Sciatic nerve (tissue), 2 donors: ENCODE data around the gene OR6B2. TPM values are rescaled to one million over a fixed set of nuclear protein-coding genes. Genes with fewer than 3 reads are reported as not detected.

Experiments
- ATAC-seq: fragments of 200-7000 bp; cut with Tn5 transposase; one replicate; pipeline ENCODE4 v1.9.1; 2020; ENCODE audit warnings: mild to moderate bottlenecking, moderate library complexity
- DNase-seq: peaks from one replicate; pipeline ENCODE4 v3.0.0-alpha.2; 2020; ENCODE audit warnings: low spot score
- intact Hi-C: fragments of 100-400 bp; cut with DNase I; formaldehyde crosslinking; loops from one replicate; pipeline ENCODE4 v1.14.2; 2022
- total RNA-seq: library from RNA; stranded (reverse); fragmentation: NEBNext Ultra II Directional; extraction: Animal tissue kit (Norgen Biotek cat#: 25700); gene quantifications from one replicate; pipeline ENCODE4 v1.2.1, GENCODE V29; 2021
- donor health status: DM: no; HTN: no; CAD: no.
- donor health status: DM: no; HTN: no; CAD: no.

Gene OR6B2
- total RNA-seq, 1 donor from 2014 or later, result 5.1 TPM

DNA sequence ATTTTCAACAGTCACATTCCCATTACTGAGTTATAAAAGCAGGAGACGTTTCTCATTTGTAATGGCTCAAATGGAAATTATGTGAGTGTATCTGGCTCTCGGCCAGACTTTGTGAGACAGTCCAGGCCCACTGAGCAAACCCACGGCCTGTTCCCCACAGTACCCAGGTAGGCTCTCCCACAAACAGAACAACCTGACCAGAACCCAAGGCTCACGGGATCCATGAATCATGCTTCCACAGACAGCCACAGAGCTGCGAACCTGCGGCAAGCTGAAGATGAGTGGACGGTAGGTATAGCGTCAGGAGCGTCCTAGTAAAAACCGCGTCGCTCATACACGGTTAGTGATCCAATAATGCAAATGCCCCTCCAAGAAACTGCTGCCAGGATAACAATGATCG is 39.3 kb downstream of the OR6B2 start:
- ATAC-seq (no peak), DNase-seq (no peak)
- intact Hi-C loops, result no loop called here

DNA sequence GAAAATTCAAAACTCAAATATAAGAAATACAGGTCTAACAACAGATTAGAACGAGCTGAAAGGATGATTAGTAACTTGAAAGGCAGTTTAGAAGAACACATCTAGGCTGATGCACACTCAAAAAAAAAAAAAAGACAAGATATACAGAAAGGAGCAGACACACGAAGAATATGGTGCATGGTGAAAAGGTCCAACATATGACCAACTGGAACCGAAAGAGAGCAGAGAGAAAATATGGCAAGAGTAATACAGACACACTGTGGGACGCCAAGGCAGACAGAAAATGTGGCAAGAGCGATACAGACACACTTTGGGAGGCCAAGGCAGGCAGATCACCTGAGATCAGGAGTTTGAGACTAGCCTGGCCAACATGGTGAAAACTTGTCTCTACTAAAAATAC is 44.9 kb downstream of the OR6B2 start:
- intact Hi-C loops, result no loop called here
- no peak for ATAC-seq
- no peak for DNase-seq

DNA sequence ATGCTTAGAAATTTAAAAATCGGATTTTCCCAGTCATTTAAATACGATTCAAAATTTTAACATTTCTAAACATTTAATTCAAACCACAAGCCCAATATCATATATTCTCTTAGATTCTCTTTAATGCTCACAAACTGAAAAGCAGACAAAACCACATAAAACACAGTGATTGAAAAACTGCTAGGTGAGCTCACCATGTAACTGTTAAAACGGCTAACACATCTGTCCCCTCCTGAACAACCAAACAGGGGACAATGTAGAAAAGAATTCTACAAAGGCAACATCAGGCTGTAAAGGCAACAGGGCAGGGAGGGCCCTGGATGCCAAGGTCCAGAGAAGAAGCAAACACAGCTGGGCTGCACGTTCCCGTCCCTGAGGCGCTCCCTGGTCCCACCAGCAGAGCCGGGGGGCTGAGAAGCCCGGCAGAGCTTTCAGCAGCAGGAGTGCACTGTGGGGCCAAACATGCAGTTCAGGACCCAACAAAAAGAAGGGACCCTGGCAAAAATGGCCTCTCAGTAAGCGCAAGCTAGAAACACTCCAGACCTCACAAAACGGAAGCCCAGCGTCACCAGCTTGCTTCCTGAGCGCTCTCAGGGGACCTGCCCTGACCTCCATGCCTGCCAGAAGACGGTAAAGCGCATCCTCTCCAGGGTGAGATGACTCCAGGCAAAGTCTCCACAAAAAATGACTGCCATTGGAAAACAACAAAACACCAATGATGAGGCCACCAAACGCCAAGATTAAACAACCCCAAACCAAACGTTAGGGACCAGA is 45.6 kb downstream of the OR6B2 start:
- intact Hi-C loops, result no loop called here
- DNase-seq (no peak), ATAC-seq (no peak)

DNA sequence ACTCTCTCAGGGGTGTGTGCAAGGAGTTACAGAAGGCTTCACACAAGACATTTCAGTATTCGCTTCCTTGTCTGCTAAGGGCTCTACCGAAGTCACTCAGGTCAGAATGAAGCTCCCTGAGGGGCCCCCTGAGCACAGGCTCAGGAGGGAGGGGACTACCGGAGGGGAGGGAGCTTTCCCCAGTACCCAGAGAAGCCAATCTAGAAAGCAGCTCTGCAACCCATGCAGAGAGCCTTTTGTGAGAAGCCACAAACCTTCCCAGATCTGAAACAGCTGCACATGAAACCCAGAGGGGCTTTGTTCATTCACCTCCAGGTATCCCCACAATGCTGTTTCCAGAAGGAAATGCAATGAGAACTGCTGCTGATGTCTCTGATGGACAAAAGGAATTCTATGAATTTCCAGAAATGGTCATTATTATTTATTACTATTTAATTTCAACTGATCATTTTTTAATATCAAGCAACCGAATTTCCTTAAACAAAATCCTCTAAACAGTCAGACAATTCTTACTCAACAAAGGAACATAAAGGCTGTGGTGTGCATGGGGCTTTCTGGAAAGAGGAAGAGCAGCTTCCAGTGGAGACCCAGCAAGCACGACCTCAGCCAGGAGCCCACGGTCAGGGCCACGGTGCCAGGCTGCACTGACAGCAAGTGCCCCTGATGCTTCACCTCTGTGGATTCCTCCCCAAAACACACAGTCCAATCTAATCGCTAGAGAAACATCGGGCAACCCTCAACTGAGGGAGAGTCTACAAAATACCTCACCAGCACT is 47.0 kb downstream of the OR6B2 start:
- intact Hi-C loops, result no loop called here
- no peak for ATAC-seq
- DNase-seq, result no peak

Other genes starting within 250 kb of the OR6B2 start
- 124 TPM for gene NDUFA10, start 5.1 kb downstream of the OR6B2 start, total RNA-seq
- 8.3 TPM for gene OR6B3, start 23.1 kb upstream of the OR6B2 start, total RNA-seq
- gene COPS9, start 105.9 kb upstream of the OR6B2 start, total RNA-seq, result 124 TPM
- not detected for gene OTOS, start 110.2 kb upstream of the OR6B2 start, total RNA-seq